Activated CD4-positive, alpha-beta T cell treated with anti-CD3 and anti-CD28 coated beads, Interleukin-2, amount 50 U/mL, for 48 hours (primary cell): ENCODE measurements around the gene CCDC88C.

Experiments used
- DNase-seq, 2 experiments: peaks; one replicate each; pipeline ENCODE4 v3.0.0-alpha.2; 2020

CCDC88C gene

GRCh38 chr14:91327250-91327595, 90.4 kb downstream of the CCDC88C start:
- no peak for DNase-seq

GRCh38 chr14:91326514-91327249, 90.9 kb downstream of the CCDC88C start:
- DNase-seq: no peak

DNA sequence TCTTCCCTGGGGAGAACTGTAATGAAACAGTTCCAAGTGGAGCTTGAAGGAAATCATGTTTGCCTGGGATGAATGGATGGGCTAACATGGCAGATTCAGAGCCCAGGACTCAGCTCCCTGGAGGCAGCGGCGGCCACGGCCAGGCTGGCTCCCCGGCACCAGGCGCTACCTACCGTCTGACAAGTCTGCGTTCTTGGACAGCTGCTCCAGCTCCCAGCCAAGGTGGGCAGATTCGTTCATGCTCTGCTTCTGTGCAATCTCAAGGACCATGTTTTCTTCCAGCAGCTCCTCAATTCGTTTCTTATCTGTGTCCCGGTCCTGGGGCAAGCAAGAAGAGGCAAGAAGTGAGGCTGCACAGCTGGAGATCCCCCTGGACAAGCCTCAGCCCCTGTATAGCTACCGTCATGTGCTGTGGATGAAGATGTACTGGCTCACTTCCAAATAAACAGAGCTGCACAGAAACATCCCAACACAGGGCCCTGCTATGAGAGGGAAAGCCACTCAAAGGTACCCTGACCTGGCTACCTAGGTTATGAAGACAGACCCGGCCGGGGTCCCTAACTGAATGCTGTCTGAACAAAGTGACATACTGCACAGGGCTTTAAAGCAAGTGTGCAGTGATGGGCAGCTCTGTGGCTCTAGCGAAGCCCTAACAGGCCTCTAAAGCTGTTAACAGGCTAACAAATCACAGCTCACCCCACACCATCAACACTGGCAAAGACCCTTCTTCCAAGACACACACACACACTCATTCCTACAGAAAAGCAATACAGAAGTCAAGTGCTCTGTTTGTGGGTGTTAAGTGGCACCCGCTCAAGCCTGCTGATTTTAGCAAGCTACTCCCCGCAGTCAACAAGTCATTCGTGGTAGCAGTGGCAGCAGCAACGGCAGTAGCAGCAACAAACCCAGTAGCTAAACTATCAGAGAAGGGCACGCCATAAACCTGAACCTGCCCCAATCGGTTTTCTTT, 92.7 kb downstream of the CCDC88C start:
- DNase-seq: no peak

GRCh38 chr14:91323671-91324605, 93.7 kb downstream of the CCDC88C start:
- peak; percentile 98 for DNase-seq

DNA sequence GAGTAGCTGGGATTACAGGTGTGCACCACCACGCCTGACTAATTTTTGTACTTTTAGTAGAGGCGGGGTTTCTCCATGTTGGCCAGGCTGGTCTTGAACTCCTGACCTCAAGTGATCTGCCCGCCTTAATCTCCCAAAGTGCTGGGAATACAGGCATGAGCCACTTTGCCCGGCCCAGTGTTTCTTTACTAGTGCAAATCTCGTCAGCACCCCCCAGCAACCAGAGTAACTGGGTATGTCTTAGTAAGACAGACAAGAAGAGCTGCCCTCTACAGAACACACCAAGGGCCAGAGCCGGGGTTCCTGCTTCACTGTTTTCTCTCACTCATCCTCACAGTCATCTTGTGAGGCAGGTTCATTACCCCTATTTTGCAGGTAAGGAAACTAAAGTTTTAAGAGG, 94.6 kb downstream of the CCDC88C start:
- DNase-seq: no peak

GRCh38 chr14:91322623-91323022, 95.0 kb downstream of the CCDC88C start:
- DNase-seq: no peak

DNA sequence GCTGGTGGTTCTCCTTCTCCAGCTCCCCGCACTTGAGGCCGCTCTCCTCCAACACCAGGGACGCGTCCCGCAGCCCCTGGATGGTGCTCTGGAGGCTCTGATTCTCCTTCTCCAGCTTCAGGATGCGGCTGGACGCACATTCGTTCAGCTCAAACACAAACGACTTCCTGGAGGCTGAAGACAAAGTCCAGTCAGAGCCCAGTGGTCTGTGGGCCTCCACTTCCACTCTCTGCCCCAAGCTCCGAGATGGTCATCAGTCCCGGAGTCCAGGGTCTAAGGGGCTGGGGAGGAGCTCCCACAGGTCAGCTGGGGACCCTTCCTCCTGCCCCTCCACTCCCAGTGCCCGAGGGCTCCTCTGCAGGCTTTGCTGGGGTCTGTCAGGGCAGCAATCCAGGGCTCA, 96.5 kb downstream of the CCDC88C start:
- no peak for DNase-seq

DNA sequence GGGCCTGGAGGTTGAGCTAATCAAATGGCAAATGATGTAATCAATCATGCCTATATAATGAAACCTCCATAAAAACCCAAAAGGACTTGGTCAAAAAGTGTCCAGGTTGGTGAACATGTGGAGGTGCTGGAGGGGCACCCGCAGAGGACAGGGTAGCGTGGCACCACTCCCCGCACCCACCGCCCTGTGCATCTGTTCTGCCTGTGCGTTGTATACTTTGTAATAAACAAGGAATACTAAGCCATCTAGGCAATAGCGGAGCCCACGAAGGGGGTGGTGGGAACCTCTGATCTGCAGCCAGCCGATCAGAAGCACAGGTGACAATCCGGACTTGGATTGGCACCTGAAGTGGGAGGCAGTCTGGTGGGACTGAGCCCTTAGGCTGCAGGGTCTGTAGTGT, 97.4 kb downstream of the CCDC88C start:
- no peak for DNase-seq

DNA sequence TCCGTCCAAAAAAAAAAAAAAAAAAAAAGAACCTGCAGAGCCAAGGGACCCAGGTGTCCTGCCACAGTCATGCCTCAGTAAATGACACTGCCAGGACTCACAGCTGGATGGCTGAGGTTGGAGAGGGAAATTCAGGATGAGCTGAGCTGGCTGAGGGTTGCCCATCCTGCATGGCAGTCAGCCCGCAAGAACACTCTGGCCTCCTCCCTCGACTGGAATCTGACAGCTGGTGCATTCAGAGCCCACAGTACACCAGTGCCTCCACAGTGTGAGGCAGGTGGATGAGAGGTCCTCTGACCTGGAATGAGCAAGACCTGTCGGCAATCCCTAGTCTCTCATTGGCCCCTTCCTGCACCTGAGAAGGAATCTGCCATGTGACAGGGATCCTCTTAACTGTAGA, 98.7 kb downstream of the CCDC88C start:
- DNase-seq: no peak

DNA sequence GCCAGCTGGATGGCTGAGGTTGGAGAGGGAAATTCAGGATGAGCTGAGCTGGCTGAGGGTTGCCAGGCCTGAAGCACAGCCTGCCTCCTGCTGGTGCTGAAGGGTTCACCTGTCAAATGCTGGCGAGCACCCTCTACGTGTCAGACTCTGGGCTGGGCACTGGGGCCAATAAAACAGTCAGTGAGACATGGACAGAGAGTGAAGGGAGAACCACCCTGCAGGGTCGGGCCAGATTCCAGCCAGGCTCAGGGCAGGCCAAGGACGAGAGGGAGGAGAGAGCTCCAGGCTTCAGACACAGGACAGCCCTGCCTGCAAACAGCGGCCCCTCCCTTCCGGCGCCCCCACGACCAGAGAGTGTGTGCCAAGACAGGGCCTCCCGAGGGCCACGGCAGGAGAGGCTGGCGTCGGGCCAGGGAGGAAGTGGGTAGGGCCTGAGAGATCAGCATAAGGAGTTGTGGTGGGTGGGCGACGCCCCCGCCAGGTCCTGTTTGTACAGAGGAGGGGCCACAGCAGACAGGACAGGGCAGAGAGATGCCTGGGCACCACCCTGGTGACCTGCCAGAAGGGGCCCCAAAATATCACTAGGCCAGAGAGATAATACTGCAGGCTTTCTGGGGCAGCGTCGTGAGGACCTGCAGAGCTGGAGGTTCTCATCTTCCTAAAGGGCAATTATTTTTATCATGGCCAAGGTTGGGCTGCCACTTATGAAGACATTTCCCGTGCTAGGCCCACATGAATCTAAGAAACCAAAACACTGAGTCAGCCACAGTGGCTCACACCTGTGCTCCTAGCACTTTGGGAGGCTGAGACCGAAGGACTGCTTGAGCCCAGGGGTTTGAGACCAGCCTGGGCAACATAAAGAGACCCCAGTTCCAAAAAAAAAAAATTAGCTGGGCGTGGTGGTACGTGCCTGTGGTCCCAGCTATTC, 100.0 kb downstream of the CCDC88C start:
- peak; percentile 86 to 89 for DNase-seq

DNA sequence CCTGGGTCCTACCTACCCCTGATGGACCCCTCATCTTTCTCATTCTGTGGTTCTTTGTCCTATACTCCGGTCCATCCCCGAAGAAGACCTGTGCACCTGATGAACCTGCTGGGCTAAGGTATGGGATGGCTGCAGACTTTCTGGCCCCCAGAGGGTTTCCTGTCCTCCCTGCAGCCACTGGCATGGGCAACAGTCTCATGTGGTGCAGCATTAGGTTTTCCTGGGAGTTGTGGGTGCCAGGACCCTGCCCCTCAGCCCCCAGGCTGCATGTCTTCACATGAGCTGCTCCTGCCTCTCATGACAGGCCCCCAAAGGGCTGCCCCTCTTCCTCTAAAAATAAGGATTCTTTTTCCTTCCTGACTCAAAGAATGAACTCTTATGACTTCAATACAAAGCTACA, 100.9 kb downstream of the CCDC88C start:
- no peak for DNase-seq

GRCh38 chr14:91315844-91316267, 101.8 kb downstream of the CCDC88C start:
- DNase-seq: peak; percentile 80 to 87

DNA sequence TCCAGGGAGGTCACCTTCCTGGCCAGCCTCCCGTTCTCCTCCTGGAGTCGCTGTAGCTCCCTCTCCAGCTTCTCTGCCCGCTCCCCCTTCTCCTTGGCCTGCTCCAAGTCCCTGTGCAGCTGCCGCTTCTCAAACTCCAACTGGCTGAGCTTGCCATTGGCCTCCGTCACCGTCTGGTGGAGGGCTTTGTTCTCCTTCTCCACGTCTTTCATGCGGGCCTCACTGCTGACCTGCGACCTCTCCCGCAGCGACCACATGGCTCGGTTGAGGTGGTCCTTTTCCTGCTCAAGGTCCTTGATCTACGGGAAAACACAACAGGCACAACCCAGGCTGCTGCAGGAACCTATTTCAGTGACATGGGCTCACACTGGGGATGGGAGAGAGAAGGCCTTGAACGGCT, 103.8 kb downstream of the CCDC88C start:
- DNase-seq: no peak

DNA sequence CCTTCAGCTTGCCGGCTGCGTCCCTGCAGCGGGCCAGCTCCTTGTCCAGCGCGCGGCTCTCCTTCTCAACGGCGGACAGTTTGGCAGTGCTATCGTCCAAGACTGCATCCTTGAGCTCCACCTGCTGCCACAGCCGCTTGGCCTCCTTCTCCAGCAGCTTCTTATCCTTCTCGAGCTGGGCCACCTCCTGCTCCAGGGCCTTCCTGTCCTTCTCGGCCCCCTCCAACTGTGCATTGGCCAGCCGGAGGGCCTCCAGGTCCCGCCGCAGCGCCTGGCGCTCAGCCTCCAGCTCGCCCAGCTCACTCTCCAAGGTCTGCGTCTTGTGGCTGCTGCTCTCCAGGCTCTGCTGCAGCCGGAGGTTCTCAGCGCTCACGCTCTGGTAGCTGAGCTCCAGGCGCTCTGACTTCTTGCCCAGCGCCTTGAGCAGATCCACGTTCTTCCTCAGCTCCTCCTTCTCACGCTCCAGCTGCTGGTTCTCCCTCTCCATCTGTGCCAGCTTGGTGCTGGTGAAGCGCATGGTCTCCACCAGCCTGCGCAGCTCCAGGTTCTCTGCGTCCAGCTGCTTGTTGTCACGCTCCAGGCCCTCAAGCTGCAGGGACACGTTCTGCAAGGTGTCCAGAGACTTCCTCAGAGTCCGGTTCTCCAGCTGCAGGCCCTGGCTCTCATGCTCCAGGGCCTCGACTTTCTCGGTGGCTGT, 104.3 kb downstream of the CCDC88C start:
- DNase-seq: no peak

DNA sequence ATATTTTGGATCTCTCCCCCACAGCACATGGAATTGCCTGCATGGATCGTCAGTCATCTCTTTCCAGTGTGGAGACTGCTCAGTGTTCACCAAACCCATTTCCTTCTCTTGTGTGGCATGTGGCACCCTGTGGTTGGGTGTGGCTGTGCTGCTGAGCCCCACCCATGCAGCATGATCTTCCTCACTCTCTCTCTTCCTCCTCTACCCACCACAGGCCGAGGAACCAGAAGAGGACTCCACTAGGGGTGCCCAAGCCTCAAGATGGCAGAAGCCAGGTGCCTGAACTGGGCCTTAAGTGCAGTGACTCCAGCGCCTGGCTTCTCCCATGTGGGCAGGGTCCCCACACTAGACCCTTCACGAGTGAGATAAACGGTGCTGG, 106.3 kb downstream of the CCDC88C start:
- peak; percentile 49 to 59 for DNase-seq

- peak in 1 of 2 experiments; percentile 41 for DNase-seq
These were observed 106.9 kb downstream of the CCDC88C start for GRCh38 chr14:91310606-91311283.

DNA sequence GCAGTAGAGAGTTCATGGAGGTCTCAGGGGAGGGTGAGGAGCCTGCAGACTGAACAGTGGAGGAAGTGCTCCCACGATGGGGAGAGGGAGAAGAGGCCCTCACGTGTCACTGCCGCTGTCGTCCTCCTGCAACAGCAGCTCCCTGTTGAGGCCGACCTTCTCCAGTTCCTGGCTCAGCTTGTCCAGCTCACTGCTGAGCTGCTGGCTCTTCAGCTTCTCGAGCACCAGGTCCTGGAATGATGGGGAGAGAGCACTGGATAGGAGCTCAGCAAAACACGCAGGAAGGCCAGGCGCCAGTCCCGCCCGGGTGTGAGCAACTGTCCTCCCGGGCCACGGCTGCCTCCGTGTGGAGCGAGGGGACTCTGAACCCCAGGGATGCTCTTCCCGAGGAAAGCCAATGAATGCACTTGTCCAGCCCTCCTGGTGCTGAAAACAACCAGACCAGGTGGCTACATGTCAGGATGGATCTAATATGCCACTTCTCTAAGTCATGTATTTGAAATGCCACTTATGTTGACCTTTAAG, 107.8 kb downstream of the CCDC88C start:
- DNase-seq: no peak

GRCh38 chr14:91308337-91308736, 109.3 kb downstream of the CCDC88C start:
- no peak for DNase-seq

DNA sequence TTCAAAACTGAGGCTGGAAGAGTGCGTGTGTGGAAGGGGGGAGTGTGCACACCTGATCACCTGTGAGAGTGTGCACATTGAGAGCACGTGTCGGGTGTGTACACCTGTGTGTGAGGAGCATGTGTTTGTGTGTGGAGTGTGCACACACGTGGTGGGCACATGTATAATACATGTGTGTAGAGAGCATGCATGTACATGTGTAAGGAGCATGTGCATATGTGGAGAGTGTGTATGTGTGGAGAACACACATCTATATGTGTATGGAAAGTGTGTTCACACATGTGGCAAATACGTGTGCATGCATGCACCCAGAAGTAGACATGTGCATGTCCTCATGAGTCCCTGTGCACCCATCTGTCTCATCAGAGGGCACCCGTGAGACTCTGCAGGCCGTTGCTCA, 110.0 kb downstream of the CCDC88C start:
- DNase-seq: no peak

GRCh38 chr14:91307046-91307445, 110.6 kb downstream of the CCDC88C start:
- DNase-seq: no peak
